GF-D8 (cell line): Measurements from ENCODE around the gene GARS1.

Source experiments
- DNase-seq: peaks from one replicate; lab custom pipeline; 2025; lab: John Stamatoyannopoulos, UW

Gene GARS1

GRCh38 chr7:30681815-30682211 lies 87.1 kb downstream of the GARS1 start:
- DNase-seq = no peak

- no peak for DNase-seq
Observed at GRCh38 chr7:30682212-30683083, 87.8 kb downstream of the GARS1 start, which contains the start of gene CRHR2. TSS of gene CRHR2 (minus strand) at chr7:30682456. CDS start at chr7:30682280, 176 bp downstream.

- DNase-seq = no peak
Observed at GRCh38 chr7:30683306-30683705, 88.6 kb downstream of the GARS1 start.
